Measurements from ENCODE around the gene SEPTIN10. TPM values are rescaled to one million over a fixed set of nuclear protein-coding genes. Genes with fewer than 3 reads are reported as not detected.
A peak's percentile ranks its signal among the peaks of the same experiment; 100 is the strongest.

SEPTIN10 gene
- 100 to 1,000 TPM in 3 of 4 donors, 10 to 100 TPM in 1; 81.7 to 134 (median 114) TPM for total RNA-seq

- DNase-seq (ENCODE audit: low spot score in 2 of 2) = peak; percentile 95 to 99
- WGBS, 2 donors = 0 to 2% methylated on average over 19 to 42 of the region's 104 CpGs
- TF ChIP-seq POLR2A (IDR thresholded peaks at IDR 0.05) = no peak
- TF ChIP-seq CTCF (IDR thresholded peaks at IDR 0.05) = no peak
- peak within 1 kb of the TSS; percentile 66 for H3K4me3 ChIP-seq (ENCODE audit: low read depth, poor library complexity, severe bottlenecking)
- intact Hi-C loops (cut with DNase I; ENCODE audit: low total_unique reads) = no loop called here
Observed at GRCh38 chr2:109613922-109614714, at the start of gene SEPTIN10, which contains the start of gene SOWAHC. SEPTIN10 (minus strand) TSS chr2:109613966; CDS start chr2:109613827, 139 bp downstream. SOWAHC (plus strand) TSS chr2:109614364; CDS start chr2:109614490, 126 bp downstream.

- DNase-seq (ENCODE audit: low spot score in 2 of 2) = peak in 1 of 2 donors; percentile 34
- TF ChIP-seq CTCF (IDR thresholded peaks at IDR 0.05) (no peak), POLR2A (IDR thresholded peaks at IDR 0.05) (no peak)
- intact Hi-C loops (cut with DNase I; ENCODE audit: low total_unique reads) = no loop called here
- no peak overlapping the region for H3K4me3 ChIP-seq (ENCODE audit: low read depth, poor library complexity, severe bottlenecking)
Observed at GRCh38 chr2:109662889-109663288, 49.1 kb upstream of the SEPTIN10 start.

GRCh38 chr2:109660046-109660860 lies 46.5 kb upstream of the SEPTIN10 start:
- intact Hi-C loops (cut with DNase I; ENCODE audit: low total_unique reads) = no loop called here
- TF ChIP-seq POLR2A (IDR thresholded peaks at IDR 0.05) = no peak
- TF ChIP-seq CTCF (IDR thresholded peaks at IDR 0.05) = no peak
- peak in 1 of 2 donors; percentile 74 for DNase-seq (ENCODE audit: low spot score in 2 of 2)
- no peak overlapping the region for H3K4me3 ChIP-seq (ENCODE audit: low read depth, poor library complexity, severe bottlenecking)
- 45 to 53% methylated on average over 3 of the region's 3 CpGs for WGBS, 2 donors

GRCh38 chr2:109659396-109660045 lies 45.8 kb upstream of the SEPTIN10 start:
- no peak for TF ChIP-seq CTCF (IDR thresholded peaks at IDR 0.05)
- no peak for TF ChIP-seq POLR2A (IDR thresholded peaks at IDR 0.05)
- no peak overlapping the region for H3K4me3 ChIP-seq (ENCODE audit: low read depth, poor library complexity, severe bottlenecking)
- intact Hi-C loops (cut with DNase I; ENCODE audit: low total_unique reads) = no loop called here
- peak in 1 of 2 donors; percentile 78 for DNase-seq (ENCODE audit: low spot score in 2 of 2)
- WGBS, 2 donors = 83% methylated on average over 9 of the region's 9 CpGs

GRCh38 chr2:109655287-109655686 lies 41.5 kb upstream of the SEPTIN10 start:
- no peak for TF ChIP-seq CTCF (IDR thresholded peaks at IDR 0.05)
- no peak for TF ChIP-seq POLR2A (IDR thresholded peaks at IDR 0.05)
- WGBS, 2 donors = 81 to 87% methylated on average over 3 of the region's 3 CpGs
- H3K4me3 ChIP-seq (ENCODE audit: low read depth, poor library complexity, severe bottlenecking) = no peak overlapping the region
- intact Hi-C loops (cut with DNase I; ENCODE audit: low total_unique reads) = no loop called here
- peak in 1 of 2 donors; percentile 32 for DNase-seq (ENCODE audit: low spot score in 2 of 2)
